Subcutaneous abdominal adipose tissue (tissue), 5 donors: Measurements from ENCODE around the gene FHOD1.
A peak's percentile ranks its signal among the peaks of the same experiment; 100 is the strongest.

ENCODE experiments used
- H3K27ac ChIP-seq: one replicate; pipeline ENCODE4 v1.7.0; 2013; ENCODE audit warnings: low read depth, mild to moderate bottlenecking, inconsistent platforms, low read length, moderate library complexity
- H3K27me3 ChIP-seq, 5 donors: one replicate each; pipeline ENCODE4 v1.7.0; 2013; ENCODE audit warnings: low read length in 5 of 5, inconsistent platforms in 1 of 5; ENCODE audit not compliant: control insufficient read depth in 5 of 5, insufficient read depth in 4 of 5
- H3K36me3 ChIP-seq, 5 donors: one replicate each; pipeline ENCODE4 v1.7.0; 2013; ENCODE audit warnings: low read length in 5 of 5; ENCODE audit not compliant: control insufficient read depth in 5 of 5, insufficient read depth in 5 of 5
- H3K4me1 ChIP-seq, 5 donors: one replicate each; pipeline ENCODE4 v1.7.0; 2013; ENCODE audit warnings: low read length in 5 of 5, mild to moderate bottlenecking in 3 of 5, moderate library complexity in 1 of 5; ENCODE audit not compliant: control insufficient read depth in 5 of 5, insufficient read depth in 5 of 5
- H3K4me3 ChIP-seq, 5 donors: one replicate each; pipeline ENCODE4 v1.7.0; 2013; ENCODE audit warnings: low read length in 5 of 5, low read depth in 1 of 5
- H3K9ac ChIP-seq, 5 donors: one replicate each; pipeline ENCODE4 v1.7.0; 2013; ENCODE audit warnings: low read length in 5 of 5, mild to moderate bottlenecking in 4 of 5, moderate library complexity in 3 of 5
- H3K9me3 ChIP-seq, 5 donors: one replicate each; pipeline ENCODE4 v1.7.0; 2013; ENCODE audit warnings: low read length in 5 of 5; ENCODE audit not compliant: control insufficient read depth in 5 of 5
- donor health status: healthy.
- donor health status: healthy.
- donor health status: healthy.
- donor health status: healthy.
- donor health status: healthy.

The FHOD1 gene

GRCh38 chr16:67277294-67277998 is 30.2 kb upstream of the FHOD1 start:
- Histone ChIP-seq H3K9ac (peak overlapping the region in 3 of 5 donors; percentile 43 to 80 (median 50)), H3K27ac (peak overlapping the region; percentile 79), H3K4me3 (no peak overlapping the region), H3K27me3 (no peaks in the 10 kb centered on the region), H3K9me3 (no peaks in the 10 kb centered on the region), H3K36me3 (peaks cover 0 to 17% (median 4%) of the 10 kb centered on the region in 5 donors), H3K4me1 (peaks cover 2 to 28% (median 24%) of the 10 kb centered on the region in 5 donors)

DNA sequence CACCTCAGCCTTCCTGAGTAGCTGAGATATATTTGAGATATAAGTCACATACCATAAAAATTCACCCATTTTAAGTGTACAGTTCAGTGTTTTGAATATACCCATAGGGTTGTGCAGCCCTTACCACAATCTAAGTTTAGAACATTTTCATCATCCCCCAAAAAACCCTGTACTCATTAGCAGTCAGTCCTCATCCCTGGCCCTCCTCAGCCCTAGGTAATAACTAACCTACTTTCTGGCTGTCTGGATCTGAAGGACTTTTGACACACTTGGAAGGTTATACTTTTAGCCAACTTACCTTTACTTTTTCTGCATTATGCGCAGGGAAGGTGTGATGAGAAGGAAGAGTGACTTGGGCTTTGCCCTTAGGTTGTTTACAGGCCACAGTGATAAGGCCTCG is 28.0 kb upstream of the FHOD1 start:
- no peaks in the 10 kb centered on the region for H3K27me3 ChIP-seq

DNA sequence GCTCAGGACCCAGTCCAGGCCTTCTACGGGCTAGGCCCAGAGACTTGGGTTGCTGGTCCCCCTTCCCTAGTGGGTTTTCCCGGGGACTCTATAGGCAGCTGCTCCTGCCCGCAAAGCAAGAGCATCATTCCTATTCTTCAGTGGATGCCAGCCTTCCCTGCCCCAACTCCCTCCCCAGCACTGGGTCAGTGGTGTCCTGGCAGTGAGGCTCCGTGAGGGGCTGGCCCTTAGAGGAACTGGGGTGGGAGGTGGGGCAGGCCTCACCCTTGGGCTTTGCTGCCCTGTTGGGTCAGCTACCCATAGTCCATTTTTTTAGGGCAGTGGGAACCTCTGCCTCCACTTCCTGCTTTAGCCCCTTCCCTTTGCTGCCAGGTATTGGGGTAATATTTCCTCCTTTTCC is 24.2 kb upstream of the FHOD1 start:
- Histone ChIP-seq H3K4me3 (no peak overlapping the region), H3K36me3 (peaks cover 0 to 7% (median 1%) of the 10 kb centered on the region in 5 donors), H3K9me3 (no peaks in the 10 kb centered on the region), H3K4me1 (peaks cover 0 to 9% (median 5%) of the 10 kb centered on the region in 5 donors), H3K27ac (no peak overlapping the region), H3K27me3 (no peaks in the 10 kb centered on the region), H3K9ac (no peak overlapping the region)

More for the DNA sequence above, 28.0 kb upstream of the FHOD1 start:
- no peaks in the 10 kb centered on the region for H3K9me3 ChIP-seq
- H3K36me3 ChIP-seq = peaks cover 0 to 11% (median 4%) of the 10 kb centered on the region in 5 donors
- H3K4me3 ChIP-seq = no peak overlapping the region
- peaks cover 2 to 28% (median 24%) of the 10 kb centered on the region in 5 donors for H3K4me1 ChIP-seq
- no peak overlapping the region for H3K27ac ChIP-seq
- no peak overlapping the region for H3K9ac ChIP-seq

GRCh38 chr16:67270931-67271338 is 23.7 kb upstream of the FHOD1 start:
- peaks cover 0 to 3% (median 0%) of the 10 kb centered on the region in 5 donors for H3K36me3 ChIP-seq
- H3K9me3 ChIP-seq = no peaks in the 10 kb centered on the region
- H3K27me3 ChIP-seq = no peaks in the 10 kb centered on the region
- H3K4me1 ChIP-seq = peaks cover 0 to 9% (median 5%) of the 10 kb centered on the region in 5 donors
- no peak overlapping the region for H3K9ac ChIP-seq
- H3K4me3 ChIP-seq = no peak overlapping the region
- no peak overlapping the region for H3K27ac ChIP-seq

DNA sequence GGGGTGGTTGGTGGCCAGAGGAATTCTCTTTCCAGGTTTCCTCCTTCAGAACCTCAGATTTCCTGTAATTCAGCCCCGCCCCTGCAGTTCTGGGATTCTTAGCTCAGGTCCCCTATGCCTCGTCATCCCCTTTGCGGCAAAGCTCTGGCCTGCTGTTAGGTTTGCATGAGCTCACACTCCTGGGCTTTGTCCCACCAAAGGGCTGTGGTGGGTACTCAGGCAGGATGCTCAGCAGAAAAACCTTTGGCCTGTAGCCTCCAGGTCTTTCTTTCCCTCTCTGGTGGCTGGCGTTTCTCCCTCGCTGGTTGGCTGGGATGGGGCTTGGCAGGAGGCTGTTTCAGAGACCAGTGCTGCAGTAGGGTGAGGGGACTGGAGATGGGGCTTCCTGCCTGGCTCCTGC is 22.5 kb upstream of the FHOD1 start:
- Histone ChIP-seq H3K27ac (no peak overlapping the region), H3K4me3 (no peak overlapping the region), H3K9me3 (no peaks in the 10 kb centered on the region), H3K27me3 (peaks cover 0 to 3% (median 0%) of the 10 kb centered on the region in 5 donors), H3K36me3 (no peaks in the 10 kb centered on the region), H3K4me1 (peaks cover 0 to 12% (median 7%) of the 10 kb centered on the region in 5 donors), H3K9ac (no peak overlapping the region)

DNA sequence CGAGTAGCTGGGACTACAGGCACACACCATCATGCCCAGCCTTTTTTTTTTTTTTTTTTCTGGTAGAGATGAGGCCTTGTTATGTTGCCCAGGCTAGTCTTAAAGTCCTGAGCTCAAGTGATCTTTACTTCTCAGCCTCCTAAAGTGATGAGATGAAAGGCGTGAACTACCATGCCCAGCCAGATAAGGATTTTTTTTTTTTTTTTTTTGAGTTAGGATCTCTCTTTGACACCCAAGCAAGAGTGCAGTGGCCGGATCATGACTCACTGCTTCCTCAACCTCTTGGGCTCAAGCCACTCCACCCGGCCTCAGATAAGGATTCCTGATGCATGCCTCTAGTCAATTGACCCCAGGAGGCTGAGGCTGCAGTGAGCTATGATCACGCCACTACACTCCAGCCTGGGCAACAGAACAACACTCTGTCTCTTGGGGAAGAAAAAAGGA is 20.9 kb upstream of the FHOD1 start:
- Histone ChIP-seq H3K27ac (no peak overlapping the region), H3K9ac (no peak overlapping the region), H3K4me1 (peaks cover 0 to 16% (median 9%) of the 10 kb centered on the region in 5 donors), H3K27me3 (peaks cover 0 to 3% (median 0%) of the 10 kb centered on the region in 5 donors), H3K36me3 (no peaks in the 10 kb centered on the region), H3K9me3 (no peaks in the 10 kb centered on the region), H3K4me3 (no peak overlapping the region)

DNA sequence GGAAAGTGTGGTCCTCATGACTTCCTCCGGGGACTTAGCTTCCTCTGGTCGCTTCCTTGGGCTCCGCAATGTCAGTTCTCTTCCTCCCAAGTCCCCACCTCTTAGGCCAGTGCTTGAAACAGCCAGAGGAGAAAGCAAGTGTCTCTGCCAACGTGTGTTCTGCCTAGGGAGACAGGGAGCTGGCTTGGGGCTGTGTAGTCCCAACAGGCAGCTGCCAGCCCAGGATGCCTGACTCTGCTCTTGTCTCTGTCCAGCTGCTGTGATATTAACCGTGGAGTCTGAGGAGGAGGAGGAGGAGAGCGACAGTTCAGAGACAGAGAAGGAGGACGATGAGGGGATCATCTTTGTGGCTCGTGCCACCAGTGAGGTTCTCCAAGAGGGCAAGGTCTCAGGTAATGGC is 18.6 kb upstream of the FHOD1 start:
- Histone ChIP-seq H3K9ac (no peak overlapping the region), H3K4me3 (no peak overlapping the region), H3K36me3 (no peaks in the 10 kb centered on the region), H3K27me3 (peaks cover 0 to 3% (median 0%) of the 10 kb centered on the region in 5 donors), H3K4me1 (peaks cover 0 to 16% (median 9%) of the 10 kb centered on the region in 5 donors), H3K9me3 (no peaks in the 10 kb centered on the region), H3K27ac (no peak overlapping the region)

- Histone ChIP-seq H3K36me3 (no peaks in the 10 kb centered on the region), H3K4me1 (peaks cover 0 to 16% (median 9%) of the 10 kb centered on the region in 5 donors), H3K27ac (no peak overlapping the region), H3K4me3 (no peak overlapping the region), H3K27me3 (peaks cover 0 to 3% (median 0%) of the 10 kb centered on the region in 5 donors), H3K9ac (no peak overlapping the region), H3K9me3 (no peaks in the 10 kb centered on the region)
Observed at GRCh38 chr16:67264866-67265265, 17.6 kb upstream of the FHOD1 start.

- Histone ChIP-seq H3K27me3 (peaks cover 0 to 3% (median 0%) of the 10 kb centered on the region in 5 donors), H3K4me1 (peaks cover 0 to 16% (median 9%) of the 10 kb centered on the region in 5 donors), H3K27ac (no peak overlapping the region), H3K9ac (no peak overlapping the region), H3K36me3 (no peaks in the 10 kb centered on the region), H3K9me3 (no peaks in the 10 kb centered on the region), H3K4me3 (no peak overlapping the region)
Observed at GRCh38 chr16:67264277-67264676, 17.0 kb upstream of the FHOD1 start.

DNA sequence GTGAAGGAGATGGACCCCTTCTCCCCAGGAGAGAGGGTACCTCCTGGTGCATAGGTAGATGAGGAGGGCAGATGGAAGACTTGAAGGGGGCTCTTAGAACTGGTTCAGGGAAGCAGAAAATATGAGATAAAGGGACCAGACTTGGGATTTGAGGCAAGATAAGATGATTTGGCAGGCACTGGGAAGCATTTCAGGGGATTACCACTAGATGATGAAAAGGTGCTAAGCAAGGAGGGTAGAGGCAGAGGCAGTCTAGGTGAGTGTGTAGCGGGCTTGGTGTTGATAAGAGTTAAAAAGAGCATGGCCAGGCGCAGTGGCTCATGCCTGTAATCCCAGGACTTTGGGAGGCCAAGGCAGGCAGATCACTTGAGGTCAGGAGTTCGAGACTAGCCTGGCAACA is 15.9 kb upstream of the FHOD1 start:
- Histone ChIP-seq H3K9ac (no peak overlapping the region), H3K27me3 (peaks cover 0 to 3% (median 0%) of the 10 kb centered on the region in 5 donors), H3K27ac (no peak overlapping the region), H3K9me3 (no peaks in the 10 kb centered on the region), H3K4me1 (peaks cover 0 to 11% (median 6%) of the 10 kb centered on the region in 5 donors), H3K36me3 (no peaks in the 10 kb centered on the region), H3K4me3 (no peak overlapping the region)
